GM23248 (cell line): Measurements from ENCODE around the gene ADGRE2.

Source experiments
- EZH2 ChIP-seq: fragments of 200-600 bp; sonication (generic); IDR thresholded peaks from 2 replicates; pipeline ENCODE4 v1.6.1; 2018; ENCODE audit warnings: antibody characterized with exemption, mild to moderate bottlenecking; ENCODE audit not compliant: insufficient read depth, poor library complexity, severe bottlenecking
- EZH2phosphoT487 ChIP-seq: fragments of 200-600 bp; sonication (generic); IDR thresholded peaks from 2 replicates; pipeline ENCODE4 v1.6.1; 2018; ENCODE audit warnings: antibody characterized with exemption, moderate library complexity, mild to moderate bottlenecking, low read depth; ENCODE audit not compliant: insufficient read depth

GRCh38 chr19:14699641-14700040 lies 78.7 kb downstream of the ADGRE2 start:
- TF ChIP-seq EZH2 (no peak), EZH2phosphoT487 (no peak)
